ENCODE measurements around the gene CRYBG1.

DNA sequence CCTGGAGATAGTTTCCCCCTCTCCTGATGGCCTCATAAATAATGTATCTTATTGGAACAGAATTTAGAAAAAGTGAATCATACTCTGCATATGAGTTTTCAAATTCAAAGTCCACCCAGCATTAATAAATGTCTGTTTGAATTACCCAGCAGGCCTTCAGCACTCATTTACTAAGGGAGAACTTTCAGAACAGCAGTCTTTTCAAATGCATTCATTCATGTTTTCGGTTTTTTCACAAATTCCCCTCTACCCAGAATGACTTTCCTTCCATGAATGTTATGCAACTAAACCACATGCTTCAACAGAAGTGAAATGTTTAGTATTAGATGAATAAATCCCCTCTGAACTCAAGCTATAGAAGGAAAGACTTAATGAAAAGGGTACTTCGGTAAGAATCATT lies 176.3 kb downstream of the CRYBG1 start:
- no peak for TF ChIP-seq POLR2A (IDR thresholded peaks at IDR 0.05)
- TF ChIP-seq, protein P1, sequence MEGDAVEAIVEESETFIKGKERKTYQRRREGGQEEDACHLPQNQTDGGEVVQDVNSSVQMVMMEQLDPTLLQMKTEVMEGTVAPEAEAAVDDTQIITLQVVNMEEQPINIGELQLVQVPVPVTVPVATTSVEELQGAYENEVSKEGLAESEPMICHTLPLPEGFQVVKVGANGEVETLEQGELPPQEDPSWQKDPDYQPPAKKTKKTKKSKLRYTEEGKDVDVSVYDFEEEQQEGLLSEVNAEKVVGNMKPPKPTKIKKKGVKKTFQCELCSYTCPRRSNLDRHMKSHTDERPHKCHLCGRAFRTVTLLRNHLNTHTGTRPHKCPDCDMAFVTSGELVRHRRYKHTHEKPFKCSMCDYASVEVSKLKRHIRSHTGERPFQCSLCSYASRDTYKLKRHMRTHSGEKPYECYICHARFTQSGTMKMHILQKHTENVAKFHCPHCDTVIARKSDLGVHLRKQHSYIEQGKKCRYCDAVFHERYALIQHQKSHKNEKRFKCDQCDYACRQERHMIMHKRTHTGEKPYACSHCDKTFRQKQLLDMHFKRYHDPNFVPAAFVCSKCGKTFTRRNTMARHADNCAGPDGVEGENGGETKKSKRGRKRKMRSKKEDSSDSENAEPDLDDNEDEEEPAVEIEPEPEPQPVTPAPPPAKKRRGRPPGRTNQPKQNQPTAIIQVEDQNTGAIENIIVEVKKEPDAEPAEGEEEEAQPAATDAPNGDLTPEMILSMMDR (IDR thresholded peaks at IDR 0.05): no peak
